Measurements from ENCODE around the gene GRHL1. TPM values are rescaled to one million over a fixed set of nuclear protein-coding genes. Genes with fewer than 3 reads are reported as not detected.
"Not testable (repeated sequence)": the region's sequence is repeated elsewhere in the genome, so short reads cannot be mapped to it uniquely, and the experiment has no call there.

The GRHL1 gene
- 1 to 10 TPM; 1.4 to 5.7 TPM for total RNA-seq
- long read RNA-seq, partial matches to known transcripts = 1 of 4 reads
- long read RNA-seq, other reads (novel, unspliced or antisense) = 3 of 4 reads

GRCh38 chr2:9951522-9952285 lies at the start of gene GRHL1:
TSS of gene GRHL1 (plus strand) at chr2:9951693. CDS start at chr2:9951834, 141 bp downstream.
- ATAC-seq (peak; percentile 97 to 98), DNase-seq (peak; percentile 95)
- intact Hi-C loops (cut with DNase I) = loop anchor here in 1 of 2 donors (10.0 kb wide), 1 partner anchor 137 kb away; no protein-coding TSS in a partner anchor

- intact Hi-C loops (cut with DNase I) = no loop called here
- ATAC-seq (no peak), DNase-seq (no peak)
Measured at GRCh38 chr2:9905413-9905812, 46.1 kb upstream of the GRHL1 start.

GRCh38 chr2:9907402-9907801 lies 44.1 kb upstream of the GRHL1 start:
- DNase-seq (no peak), ATAC-seq (no peak)
- intact Hi-C loops (cut with DNase I) = no loop called here

GRCh38 chr2:9908639-9909038 lies 42.9 kb upstream of the GRHL1 start:
- intact Hi-C loops (cut with DNase I) = no loop called here
- ATAC-seq = no peak

GRCh38 chr2:9909106-9909505 lies 42.4 kb upstream of the GRHL1 start:
- ATAC-seq = no peak
- intact Hi-C loops (cut with DNase I) = no loop called here
- DNase-seq = no peak

More at GRCh38 chr2:9908639-9909038, 42.9 kb upstream of the GRHL1 start:
- DNase-seq = no peak

- intact Hi-C loops (cut with DNase I) = no loop called here
- no peak for ATAC-seq
Measured at GRCh38 chr2:9910699-9911098, 40.8 kb upstream of the GRHL1 start.

GRCh38 chr2:9912468-9912867 lies 39.0 kb upstream of the GRHL1 start:
- DNase-seq = no peak
- ATAC-seq = no peak
- intact Hi-C loops (cut with DNase I) = no loop called here

More at GRCh38 chr2:9910699-9911098, 40.8 kb upstream of the GRHL1 start:
- DNase-seq = no peak

GRCh38 chr2:9914384-9915065 lies 37.0 kb upstream of the GRHL1 start:
- DNase-seq (no peak), ATAC-seq (peak in 1 of 2 donors; percentile 54)
- intact Hi-C loops (cut with DNase I) = no loop called here

- DNase-seq (no peak), ATAC-seq (peak; percentile 59 to 66)
- intact Hi-C loops (cut with DNase I) = no loop called here
Measured at GRCh38 chr2:9918275-9918674, 33.2 kb upstream of the GRHL1 start.

- ATAC-seq (no peak), DNase-seq (no peak)
- intact Hi-C loops (cut with DNase I) = no loop called here
Measured at GRCh38 chr2:9919512-9919911, 32.0 kb upstream of the GRHL1 start.

GRCh38 chr2:9927020-9927419 lies 24.5 kb upstream of the GRHL1 start:
- DNase-seq; ATAC-seq; intact Hi-C loops (cut with DNase I): not testable (repeated sequence)

GRCh38 chr2:9937258-9937657 lies 14.2 kb upstream of the GRHL1 start:
- ATAC-seq (no peak), DNase-seq (no peak)
- intact Hi-C loops (cut with DNase I) = no loop called here

GRCh38 chr2:9937968-9938367 lies 13.5 kb upstream of the GRHL1 start:
- ATAC-seq (peak in 1 of 2 donors; percentile 30), DNase-seq (no peak)
- intact Hi-C loops (cut with DNase I) = no loop called here

- no peak for ATAC-seq
- no peak for DNase-seq
Measured at GRCh38 chr2:9939587-9940485, 11.7 kb upstream of the GRHL1 start.

GRCh38 chr2:9941196-9941995 lies 10.1 kb upstream of the GRHL1 start:
- intact Hi-C loops (cut with DNase I) = no loop called here
- no peak for DNase-seq
- ATAC-seq = no peak

More at GRCh38 chr2:9939587-9940485, 11.7 kb upstream of the GRHL1 start:
- intact Hi-C loops (cut with DNase I) = no loop called here

GRCh38 chr2:9941996-9942390 lies 9.5 kb upstream of the GRHL1 start:
- intact Hi-C loops (cut with DNase I) = no loop called here
- DNase-seq (no peak), ATAC-seq (no peak)

GRCh38 chr2:9944330-9944758 lies 7.1 kb upstream of the GRHL1 start:
- intact Hi-C loops (cut with DNase I) = no loop called here
- ATAC-seq (no peak), DNase-seq (no peak)

- ATAC-seq = no peak
- no peak for DNase-seq
- intact Hi-C loops (cut with DNase I) = no loop called here
Measured at GRCh38 chr2:9945596-9945995, 5.9 kb upstream of the GRHL1 start.

GRCh38 chr2:9946076-9946475 lies 5.4 kb upstream of the GRHL1 start:
- DNase-seq (no peak), ATAC-seq (no peak)
- intact Hi-C loops (cut with DNase I) = no loop called here
